CD14-positive monocyte (primary cell): ENCODE measurements around the gene CAV2. TPM values are rescaled to one million over a fixed set of nuclear protein-coding genes. Genes with fewer than 3 reads are reported as not detected.

ENCODE experiments used
- DNase-seq, 3 donors: peaks; one replicate each; pipeline ENCODE4 v3.0.0-alpha.2; 2011 to 2022
- H2AFZ ChIP-seq: 2 replicates; pipeline ENCODE4 v1.6.0; 2012; ENCODE audit warnings: mild to moderate bottlenecking, low read depth, low read length, inconsistent platforms; ENCODE audit not compliant: insufficient read depth, poor library complexity, severe bottlenecking
- H3K27ac ChIP-seq, 2 donors: 1 replicate in 1 of 2; 2 replicates in 1 of 2; pipeline ENCODE4 v1.5.1; 2012 to 2013; ENCODE audit warnings: low read length in 2 of 2, control low read depth in 1 of 2, inconsistent platforms in 1 of 2, low read depth in 1 of 2, mild to moderate bottlenecking in 1 of 2
- H3K27me3 ChIP-seq, 2 donors: one replicate each; pipeline versions ENCODE4 v1.6.0 to v1.6.1; 2011 to 2013; ENCODE audit warnings: low read length in 2 of 2; ENCODE audit not compliant: control insufficient read depth in 2 of 2, insufficient read depth in 2 of 2
- H3K36me3 ChIP-seq, 2 donors: replicated peaks in 1 of 2; 1 replicate in 1 of 2; 2 replicates in 1 of 2; pipeline versions ENCODE4 v1.5.1 to v1.6.1; 2012 to 2013; ENCODE audit warnings: low read length in 2 of 2, control low read depth in 1 of 2, inconsistent platforms in 1 of 2, mild to moderate bottlenecking in 1 of 2; ENCODE audit not compliant: insufficient read depth in 2 of 2, control insufficient read depth in 1 of 2
- H3K4me1 ChIP-seq, 2 donors: 1 replicate in 1 of 2; 2 replicates in 1 of 2; pipeline versions ENCODE4 v1.5.1 to v1.6.1; 2012 to 2013; ENCODE audit warnings: low read length in 2 of 2, control low read depth in 1 of 2, inconsistent platforms in 1 of 2, mild to moderate bottlenecking in 1 of 2, moderate library complexity in 1 of 2; ENCODE audit not compliant: insufficient read depth in 2 of 2, control insufficient read depth in 1 of 2
- H3K4me2 ChIP-seq: replicated peaks from 2 replicates; pipeline ENCODE3; 2012; ENCODE audit warnings: low read length, moderate library complexity, mild to moderate bottlenecking; ENCODE audit not compliant: poor library complexity, severe bottlenecking; ENCODE audit errors: extremely low read depth
- H3K4me3 ChIP-seq, 3 experiments: fragments of 200-600 bp in 1 of 3; sonication (generic) in 1 of 3; replicated peaks in 1 of 3; 1 replicate in 2 of 3; 2 replicates in 1 of 3; pipeline ENCODE4 v1.5.1; 2011 to 2013; ENCODE audit warnings: low read length in 3 of 3, mild to moderate bottlenecking in 3 of 3, control low read depth in 2 of 3, low read depth in 2 of 3, inconsistent platforms in 1 of 3, moderate library complexity in 1 of 3
- H3K79me2 ChIP-seq: 2 replicates; pipeline ENCODE4 v1.6.0; 2012; ENCODE audit warnings: mild to moderate bottlenecking, control low read depth, inconsistent platforms, low read length, moderate library complexity; ENCODE audit not compliant: insufficient read depth
- H3K9ac ChIP-seq: 2 replicates; pipeline ENCODE4 v1.6.0; 2017; ENCODE audit warnings: low read length, mild to moderate bottlenecking; ENCODE audit not compliant: insufficient read depth, poor library complexity, severe bottlenecking
- H3K9me3 ChIP-seq, 2 donors: replicated peaks in 1 of 2; 1 replicate in 1 of 2; 2 replicates in 1 of 2; pipeline versions ENCODE4 v1.5.1 to v1.6.1; 2012 to 2013; ENCODE audit warnings: low read length in 2 of 2, control low read depth in 1 of 2; ENCODE audit not compliant: control insufficient read depth in 1 of 2, insufficient read depth in 1 of 2
- H4K20me1 ChIP-seq: 2 replicates; pipeline ENCODE4 v1.6.0; 2012; ENCODE audit warnings: mild to moderate bottlenecking, low read length, control low read depth, moderate library complexity; ENCODE audit not compliant: insufficient read depth
- H3K27ac Mint-ChIP-seq, 7 donors: one replicate each; pipeline ENCODE4 v1.8.0; 2020; ENCODE audit warnings: mild to moderate bottlenecking in 7 of 7, mixed read lengths in 7 of 7, moderate library complexity in 6 of 7, inconsistent platforms in 2 of 7
- H3K27me3 Mint-ChIP-seq, 3 donors: one replicate each; pipeline ENCODE4 v1.8.0; 2021 to 2022; ENCODE audit warnings: low read depth in 3 of 3, mild to moderate bottlenecking in 3 of 3, mixed read lengths in 3 of 3, moderate library complexity in 3 of 3, inconsistent platforms in 1 of 3
- H3K36me3 Mint-ChIP-seq, 2 donors: one replicate each; pipeline ENCODE4 v1.8.0; 2020; ENCODE audit warnings: mixed read lengths in 2 of 2, inconsistent platforms in 1 of 2, mild to moderate bottlenecking in 1 of 2
- H3K4me1 Mint-ChIP-seq: one replicate; pipeline ENCODE4 v1.8.0; 2020; ENCODE audit warnings: mild to moderate bottlenecking, mixed read lengths
- H3K4me3 Mint-ChIP-seq, 2 donors: one replicate each; pipeline ENCODE4 v1.8.0; 2020; ENCODE audit warnings: mild to moderate bottlenecking in 2 of 2, mixed read lengths in 2 of 2, moderate library complexity in 1 of 2
- H3K9me3 Mint-ChIP-seq, 7 donors: one replicate each; pipeline ENCODE4 v1.8.0; 2020 to 2022; ENCODE audit warnings: mixed read lengths in 7 of 7, mild to moderate bottlenecking in 6 of 7, moderate library complexity in 6 of 7, inconsistent platforms in 2 of 7
- WGBS: methylation state at CpG from one replicate; pipeline ENCODE4 v1.1.5; 2013; ENCODE audit warnings: missing lambda C conversion rate; ENCODE audit not compliant: insufficient coverage; 5-methylcytosine and 5-hydroxymethylcytosine counted together
- intact Hi-C, 2 donors: fragments of 100-400 bp; cut with micrococcal nuclease; formaldehyde crosslinking; loops; one replicate each; pipeline versions ENCODE4 v1.15.0 to v1.15.1; 2023
- polyA plus RNA-seq, 3 donors: library from polyadenylated mRNA; depleted of rRNA in 1 of 3; unstranded in 2 of 3; stranded (reverse) in 1 of 3; fragments of 300-500 nt in 2 of 3; fragments of >200 nt in 1 of 3; fragmentation: Illumina TruSeq in 2 of 3; gene quantifications; 1 replicate in 2 of 3; 2 replicates in 1 of 3; pipeline ENCODE4 v1.2.3, GENCODE V29; 2012 to 2021
- TF ChIP-seq, protein P1 (sequence below): fragments of 200-600 bp; IDR thresholded peaks from one replicate; pipeline ENCODE4 v1.8.0; 2022; ENCODE audit warnings: antibody characterized with exemption, mild to moderate bottlenecking

CAV2 gene
- polyA plus RNA-seq, 3 donors, result 0.19 TPM; not detected in 2

DNA sequence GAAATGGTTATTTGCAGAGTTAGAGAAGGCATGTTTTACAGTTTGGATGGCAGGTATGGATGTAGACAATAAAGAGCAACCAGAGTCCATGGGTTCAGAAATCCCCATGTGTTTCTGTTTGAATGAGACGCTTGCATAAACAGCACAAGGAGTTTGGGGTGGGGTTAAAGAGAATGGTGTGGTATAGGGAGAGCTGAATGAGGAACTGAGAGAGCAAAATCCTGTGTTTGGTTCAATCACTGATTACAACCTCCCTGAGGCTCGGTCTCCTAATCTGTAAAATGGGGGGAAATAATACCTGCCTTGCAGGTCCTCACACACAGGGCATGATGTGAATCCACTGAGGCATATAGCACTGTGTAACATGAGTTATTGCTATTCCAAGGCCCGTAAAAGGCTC is 49.0 kb downstream of the CAV2 start:
- H3K9me3 Mint-ChIP-seq, result peaks cover 0 to 2% (median 0%) of the 10 kb centered on the region in 7 donors
- intact Hi-C loops, result no loop called here
- TF ChIP-seq, protein P1, sequence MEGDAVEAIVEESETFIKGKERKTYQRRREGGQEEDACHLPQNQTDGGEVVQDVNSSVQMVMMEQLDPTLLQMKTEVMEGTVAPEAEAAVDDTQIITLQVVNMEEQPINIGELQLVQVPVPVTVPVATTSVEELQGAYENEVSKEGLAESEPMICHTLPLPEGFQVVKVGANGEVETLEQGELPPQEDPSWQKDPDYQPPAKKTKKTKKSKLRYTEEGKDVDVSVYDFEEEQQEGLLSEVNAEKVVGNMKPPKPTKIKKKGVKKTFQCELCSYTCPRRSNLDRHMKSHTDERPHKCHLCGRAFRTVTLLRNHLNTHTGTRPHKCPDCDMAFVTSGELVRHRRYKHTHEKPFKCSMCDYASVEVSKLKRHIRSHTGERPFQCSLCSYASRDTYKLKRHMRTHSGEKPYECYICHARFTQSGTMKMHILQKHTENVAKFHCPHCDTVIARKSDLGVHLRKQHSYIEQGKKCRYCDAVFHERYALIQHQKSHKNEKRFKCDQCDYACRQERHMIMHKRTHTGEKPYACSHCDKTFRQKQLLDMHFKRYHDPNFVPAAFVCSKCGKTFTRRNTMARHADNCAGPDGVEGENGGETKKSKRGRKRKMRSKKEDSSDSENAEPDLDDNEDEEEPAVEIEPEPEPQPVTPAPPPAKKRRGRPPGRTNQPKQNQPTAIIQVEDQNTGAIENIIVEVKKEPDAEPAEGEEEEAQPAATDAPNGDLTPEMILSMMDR, result no peak
- Histone ChIP-seq H3K4me2 (no peak overlapping the region), H4K20me1 (no peaks in the 10 kb centered on the region), H3K9me3 (no peaks in the 10 kb centered on the region), H2AFZ (no peak overlapping the region), H3K4me1 (no peaks in the 10 kb centered on the region), H3K36me3 (no peaks in the 10 kb centered on the region), H3K79me2 (no peaks in the 10 kb centered on the region), H3K27ac (no peak overlapping the region), H3K9ac (no peak overlapping the region), H3K4me3 (no peak overlapping the region), H3K27me3 (no peaks in the 10 kb centered on the region)
- H3K4me1 Mint-ChIP-seq, result peaks cover 2% of the 10 kb centered on the region
- no peaks in the 10 kb centered on the region for H3K36me3 Mint-ChIP-seq
- peaks cover 0 to 3% (median 3%) of the 10 kb centered on the region in 3 donors for H3K27me3 Mint-ChIP-seq
- 100% methylated on average over 1 of the region's 3 CpGs for WGBS
- no peak for DNase-seq
- no peak overlapping the region for H3K27ac Mint-ChIP-seq
- H3K4me3 Mint-ChIP-seq, result no peak overlapping the region

DNA sequence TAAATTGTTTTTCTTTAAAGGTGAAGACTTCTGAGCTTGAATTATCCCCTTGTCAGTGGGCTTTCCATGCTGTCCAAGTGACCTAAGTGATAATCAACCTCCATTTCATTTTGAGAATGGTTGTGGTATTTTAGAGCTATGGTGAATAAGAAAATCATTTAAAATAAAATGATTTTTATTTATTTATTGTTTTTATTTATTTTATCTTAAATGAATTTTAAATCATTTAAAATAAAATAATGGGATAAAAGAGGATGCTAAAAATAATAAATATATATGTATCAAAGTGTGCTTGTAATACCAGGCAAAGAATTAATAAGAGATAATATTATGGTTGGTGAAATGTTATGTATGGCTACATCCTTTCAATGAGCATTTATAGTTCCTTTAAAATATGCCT is 49.8 kb downstream of the CAV2 start:
- DNase-seq, result no peak
- H3K27ac Mint-ChIP-seq, result no peak overlapping the region
- TF ChIP-seq, protein P1, result no peak
- no peak overlapping the region for H3K4me3 ChIP-seq
- no peaks in the 10 kb centered on the region for H3K9me3 ChIP-seq
- no peaks in the 10 kb centered on the region for H3K36me3 Mint-ChIP-seq
- H2AFZ ChIP-seq, result no peak overlapping the region
- H3K27me3 Mint-ChIP-seq, result peaks cover 0 to 2% (median 1%) of the 10 kb centered on the region in 3 donors
- H3K27ac ChIP-seq, result no peak overlapping the region
- H4K20me1 ChIP-seq, result no peaks in the 10 kb centered on the region
- intact Hi-C loops, result no loop called here
- peaks cover 2% of the 10 kb centered on the region for H3K4me1 Mint-ChIP-seq
- no peaks in the 10 kb centered on the region for H3K36me3 ChIP-seq
- H3K9ac ChIP-seq, result no peak overlapping the region
- H3K79me2 ChIP-seq, result no peaks in the 10 kb centered on the region
- peaks cover 0 to 2% (median 0%) of the 10 kb centered on the region in 7 donors for H3K9me3 Mint-ChIP-seq
- H3K4me2 ChIP-seq, result no peak overlapping the region
- H3K4me1 ChIP-seq, result no peaks in the 10 kb centered on the region
- H3K4me3 Mint-ChIP-seq, result no peak overlapping the region
- H3K27me3 ChIP-seq, result no peaks in the 10 kb centered on the region
